ENCODE measurements around the gene SLC16A11.
A peak's percentile ranks its signal among the peaks of the same experiment; 100 is the strongest.

The SLC16A11 gene

GRCh38 chr17:7042501-7043181 is 1.3 kb downstream of the SLC16A11 start:
- Mint-ChIP-seq H3K4me3 (peak overlapping the region; percentile 90 to 93), H3K9me3 (no peaks in the 10 kb centered on the region), H3K27me3 (no peaks in the 10 kb centered on the region), H3K27ac (peak overlapping the region; percentile 94 to 96), H3K4me1 (peaks cover 67% of the 10 kb centered on the region)
- DNase-seq (peak; percentile 66 to 70), ATAC-seq (peak; percentile 63)

GRCh38 chr17:7041607-7042500 is 2.0 kb downstream of the SLC16A11 start:
- Mint-ChIP-seq H3K4me3 (peak overlapping the region; percentile 90 to 93), H3K27me3 (no peaks in the 10 kb centered on the region), H3K4me1 (peaks cover 69% of the 10 kb centered on the region), H3K27ac (peak overlapping the region; percentile 94 to 96), H3K9me3 (no peaks in the 10 kb centered on the region)
- ATAC-seq: peak; percentile 33
- DNase-seq: no peak

- ATAC-seq (no peak), DNase-seq (no peak)
- no peak overlapping the region for H3K4me3 Mint-ChIP-seq
- no peak overlapping the region for H3K27ac Mint-ChIP-seq
- H3K4me1 Mint-ChIP-seq: peaks cover 66% of the 10 kb centered on the region
- H3K27me3 Mint-ChIP-seq: no peaks in the 10 kb centered on the region
- no peaks in the 10 kb centered on the region for H3K9me3 Mint-ChIP-seq
Measured at GRCh38 chr17:7039832-7040231, 4.1 kb downstream of the SLC16A11 start.

GRCh38 chr17:7038025-7038862 is 5.6 kb downstream of the SLC16A11 start:
- peak overlapping the region in 1 of 2 donors; percentile 44 for H3K4me3 Mint-ChIP-seq
- no peaks in the 10 kb centered on the region for H3K27me3 Mint-ChIP-seq
- peaks cover 74% of the 10 kb centered on the region for H3K4me1 Mint-ChIP-seq
- H3K27ac Mint-ChIP-seq: no peak overlapping the region
- ATAC-seq: no peak
- H3K9me3 Mint-ChIP-seq: no peaks in the 10 kb centered on the region
- DNase-seq: no peak

- peak within 1 kb of the TSS; percentile 89 to 92 for H3K4me3 Mint-ChIP-seq
- H3K27ac Mint-ChIP-seq: peak within 1 kb of the TSS; percentile 98
- H3K9me3 Mint-ChIP-seq: no peaks in the 10 kb centered on the region
- DNase-seq: peak; percentile 96 to 98
- H3K27me3 Mint-ChIP-seq: no peaks in the 10 kb centered on the region
- ATAC-seq: peak; percentile 94
- H3K4me1 Mint-ChIP-seq: peaks cover 73% of the 10 kb centered on the region
Measured at GRCh38 chr17:7035591-7036368, 8.1 kb downstream of the SLC16A11 start, which contains the start of gene SLC16A13. TSS of gene SLC16A13 (plus strand) at chr17:7036015. CDS start at chr17:7036383, 368 bp downstream.

- Mint-ChIP-seq H3K4me3 (peak overlapping the region; percentile 89 to 92), H3K27me3 (no peaks in the 10 kb centered on the region), H3K4me1 (peaks cover 80% of the 10 kb centered on the region), H3K9me3 (no peaks in the 10 kb centered on the region), H3K27ac (peak overlapping the region; percentile 98)
- ATAC-seq: peak; percentile 70
- DNase-seq: peak; percentile 54 to 66
Measured at GRCh38 chr17:7034955-7035590, 8.8 kb downstream of the SLC16A11 start.

GRCh38 chr17:7029659-7030058 is 14.2 kb downstream of the SLC16A11 start:
- DNase-seq (peak in 1 of 2 donors; percentile 55), ATAC-seq (peak; percentile 87)
- Mint-ChIP-seq H3K9me3 (peaks cover 0 to 10% of the 10 kb centered on the region in 2 donors), H3K27me3 (no peaks in the 10 kb centered on the region), H3K4me3 (peak overlapping the region; percentile 72 to 83), H3K27ac (peak overlapping the region; percentile 54 to 75), H3K4me1 (peaks cover 58% of the 10 kb centered on the region)

- Mint-ChIP-seq H3K9me3 (peaks cover 0 to 10% of the 10 kb centered on the region in 2 donors), H3K4me1 (peaks cover 57% of the 10 kb centered on the region), H3K27me3 (no peaks in the 10 kb centered on the region), H3K4me3 (peak overlapping the region; percentile 9 to 30), H3K27ac (no peak overlapping the region)
- DNase-seq (no peak), ATAC-seq (no peak)
Measured at GRCh38 chr17:7029096-7029495, 14.8 kb downstream of the SLC16A11 start.

GRCh38 chr17:7027335-7027734 is 16.6 kb downstream of the SLC16A11 start:
- H3K27me3 Mint-ChIP-seq: no peaks in the 10 kb centered on the region
- no peak overlapping the region for H3K27ac Mint-ChIP-seq
- H3K9me3 Mint-ChIP-seq: peaks cover 0 to 10% of the 10 kb centered on the region in 2 donors
- no peak for DNase-seq
- H3K4me3 Mint-ChIP-seq: no peak overlapping the region
- ATAC-seq: no peak
- peaks cover 58% of the 10 kb centered on the region for H3K4me1 Mint-ChIP-seq

GRCh38 chr17:7026471-7027115 is 17.3 kb downstream of the SLC16A11 start:
- peaks cover 0 to 10% of the 10 kb centered on the region in 2 donors for H3K9me3 Mint-ChIP-seq
- H3K4me1 Mint-ChIP-seq: peaks cover 58% of the 10 kb centered on the region
- H3K27ac Mint-ChIP-seq: no peak overlapping the region
- ATAC-seq (no peak), DNase-seq (no peak)
- H3K4me3 Mint-ChIP-seq: no peak overlapping the region
- H3K27me3 Mint-ChIP-seq: peaks cover under 1% of the 10 kb centered on the region

GRCh38 chr17:7025245-7025644 is 18.6 kb downstream of the SLC16A11 start:
- no peak for ATAC-seq
- peaks cover 14% of the 10 kb centered on the region for H3K27me3 Mint-ChIP-seq
- peaks cover 0 to 10% of the 10 kb centered on the region in 2 donors for H3K9me3 Mint-ChIP-seq
- H3K27ac Mint-ChIP-seq: no peak overlapping the region
- H3K4me3 Mint-ChIP-seq: no peak overlapping the region
- no peak for DNase-seq
- peaks cover 60% of the 10 kb centered on the region for H3K4me1 Mint-ChIP-seq

GRCh38 chr17:7024402-7024785 is 19.5 kb downstream of the SLC16A11 start:
- Mint-ChIP-seq H3K27me3 (peaks cover 17% of the 10 kb centered on the region), H3K4me1 (peaks cover 60% of the 10 kb centered on the region), H3K9me3 (peaks cover 0 to 6% of the 10 kb centered on the region in 2 donors), H3K27ac (peak overlapping the region in 1 of 2 donors; percentile 43), H3K4me3 (no peak overlapping the region)
- no peak for DNase-seq
- no peak for ATAC-seq

- peak; percentile 96 for DNase-seq
- Mint-ChIP-seq H3K27ac (peak overlapping the region in 1 of 2 donors; percentile 43), H3K4me3 (peak overlapping the region; percentile 84 to 90), H3K9me3 (peaks cover 0 to under 1% of the 10 kb centered on the region in 2 donors), H3K4me1 (peaks cover 60% of the 10 kb centered on the region), H3K27me3 (peaks cover 17% of the 10 kb centered on the region)
- peak; percentile 77 for ATAC-seq
Measured at GRCh38 chr17:7023576-7024401, 20.1 kb downstream of the SLC16A11 start.

Measured in stimulated activated naive CD8-positive, alpha-beta T cell treated with anti-CD3 and anti-CD28 coated beads, Interleukin-15, amount 100 ng/mL, for 72 hours (primary cell).